Sigmoid colon (tissue), 7 donors: Measurements from ENCODE around the gene GPBP1. TPM values are rescaled to one million over a fixed set of nuclear protein-coding genes. Genes with fewer than 3 reads are reported as not detected.

ENCODE experiments used
- DNase-seq: peaks from one replicate; pipeline ENCODE4 v3.0.0-alpha.2; 2019
- H3K27ac ChIP-seq, 4 donors: fragments of 200-600 bp; sonication (generic); one replicate each; pipeline ENCODE4 v1.5.1; 2016 to 2019; ENCODE audit warnings: mild to moderate bottlenecking in 1 of 4
- H3K27me3 ChIP-seq, 3 donors: fragments of 200-600 bp; sonication (generic); one replicate each; pipeline ENCODE4 v1.5.1; 2019; ENCODE audit warnings: mild to moderate bottlenecking in 1 of 3
- H3K36me3 ChIP-seq, 4 donors: fragments of 200-600 bp; sonication (generic); one replicate each; pipeline ENCODE4 v1.5.1; 2016 to 2019
- H3K4me1 ChIP-seq, 4 donors: fragments of 200-600 bp; sonication (generic); one replicate each; pipeline ENCODE4 v1.5.1; 2017 to 2019
- H3K4me3 ChIP-seq, 4 donors: fragments of 200-600 bp; sonication (generic); one replicate each; pipeline ENCODE4 v1.5.1; 2017 to 2019; ENCODE audit warnings: mild to moderate bottlenecking in 2 of 4, moderate library complexity in 1 of 4
- H3K9me3 ChIP-seq, 4 donors: fragments of 200-600 bp in 3 of 4; sonication (generic) in 3 of 4; one replicate each; pipeline versions ENCODE4 v1.5.1 to v1.6.1; 2013 to 2019
- EP300 ChIP-seq, 4 donors: sonication (generic); formaldehyde crosslinking; IDR thresholded peaks; one replicate each; pipeline ENCODE4 v1.6.1; 2017; ENCODE audit warnings: antibody characterized with exemption in 4 of 4
- POLR2A ChIP-seq, 2 donors: fragments of 450-650 bp; IDR thresholded peaks; one replicate each; pipeline ENCODE4 v1.6.1; 2016; ENCODE audit warnings: antibody characterized with exemption in 2 of 2, mild to moderate bottlenecking in 2 of 2, moderate library complexity in 2 of 2
- POLR2AphosphoS5 ChIP-seq, 4 donors: sonication (generic); formaldehyde crosslinking; IDR thresholded peaks; one replicate each; pipeline ENCODE4 v1.6.1; 2017; ENCODE audit warnings: antibody characterized with exemption in 4 of 4
- WGBS, 2 donors: extraction: QIAGEN DNeasy Blood & Tissue Kit; methylation state at CpG; one replicate each; pipeline ENCODE4 v1.1.7; 2013; 5-methylcytosine and 5-hydroxymethylcytosine counted together
- intact Hi-C: fragments of 100-400 bp; cut with DNase I; formaldehyde crosslinking; loops from one replicate; pipeline ENCODE4 v1.15.1; 2023
- polyA plus RNA-seq, 3 donors: library from polyadenylated mRNA; stranded (reverse); fragments of 200-250 nt; gene quantifications; one replicate each; pipeline ENCODE4 v1.2.3, GENCODE V29; 2013
- total RNA-seq, 4 donors: library from RNA; depleted of rRNA; stranded (reverse); fragments of >200 nt; gene quantifications; one replicate each; pipeline ENCODE4 v1.1.0, GENCODE V29; 2016
- TF ChIP-seq, protein P1 (sequence below), 4 experiments: fragments of 450-650 bp in 3 of 4; fragments of 200-600 bp in 1 of 4; IDR thresholded peaks; one replicate each; pipeline ENCODE4 v1.5.1; 2016 to 2019; ENCODE audit warnings: antibody characterized with exemption in 4 of 4, mild to moderate bottlenecking in 3 of 4, moderate library complexity in 2 of 4
- donor health status: healthy with polysubstance abuse.
- donor health status: Bipolar disorder and iron deficiency.
- donor health status: healthy.

Gene GPBP1, protein sequence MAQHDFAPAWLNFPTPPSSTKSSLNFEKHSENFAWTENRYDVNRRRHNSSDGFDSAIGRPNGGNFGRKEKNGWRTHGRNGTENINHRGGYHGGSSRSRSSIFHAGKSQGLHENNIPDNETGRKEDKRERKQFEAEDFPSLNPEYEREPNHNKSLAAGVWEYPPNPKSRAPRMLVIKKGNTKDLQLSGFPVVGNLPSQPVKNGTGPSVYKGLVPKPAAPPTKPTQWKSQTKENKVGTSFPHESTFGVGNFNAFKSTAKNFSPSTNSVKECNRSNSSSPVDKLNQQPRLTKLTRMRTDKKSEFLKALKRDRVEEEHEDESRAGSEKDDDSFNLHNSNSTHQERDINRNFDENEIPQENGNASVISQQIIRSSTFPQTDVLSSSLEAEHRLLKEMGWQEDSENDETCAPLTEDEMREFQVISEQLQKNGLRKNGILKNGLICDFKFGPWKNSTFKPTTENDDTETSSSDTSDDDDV
- total RNA-seq (10 to 100 TPM; 52.3 to 69.2 (median 59.7) TPM), polyA plus RNA-seq (10 to 100 TPM; 32.4 to 51.6 (median 45.3) TPM)

DNA sequence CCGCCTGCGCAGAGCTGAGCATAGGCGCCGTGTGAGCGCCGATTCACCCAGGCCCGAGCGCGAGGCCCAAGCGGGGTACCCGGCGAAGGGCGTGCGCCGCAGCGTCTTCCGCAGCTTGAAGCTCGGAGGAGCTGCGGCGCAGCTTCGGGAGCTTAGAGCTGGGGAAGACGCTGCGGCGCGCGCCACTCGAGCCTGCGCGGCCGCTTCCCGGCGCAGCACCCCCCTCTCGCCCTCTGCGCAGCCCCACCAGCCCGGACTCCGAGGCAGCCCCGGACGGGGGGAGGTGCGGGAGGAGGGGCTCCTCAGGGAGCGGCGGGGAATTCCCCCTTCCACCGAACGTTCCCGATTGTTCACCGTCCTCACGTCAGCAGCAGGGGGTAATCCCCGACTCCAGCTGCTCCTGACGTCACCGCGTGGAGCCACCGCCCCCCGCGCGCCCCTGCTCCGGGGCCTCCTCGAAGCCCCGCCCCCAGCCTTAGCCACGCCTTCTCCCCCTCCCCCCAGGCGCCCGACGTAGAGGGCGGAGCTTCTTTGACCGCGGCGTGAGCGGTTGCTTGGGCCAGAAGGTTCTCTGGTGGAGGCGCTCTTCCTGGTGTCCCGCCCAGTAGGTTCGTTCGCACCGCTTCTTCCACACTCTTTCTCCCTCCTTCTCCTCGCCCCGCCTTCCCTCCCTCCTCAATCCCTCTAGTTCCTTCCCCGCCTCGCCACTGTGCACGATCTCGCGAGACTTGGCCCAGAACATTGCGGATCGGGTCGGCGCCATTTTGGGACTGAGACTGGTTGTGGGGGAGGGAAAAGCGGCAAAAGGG is at the start of gene GPBP1:
TSS of gene GPBP1 (plus strand) at position 741 of the 809 bp plus-strand sequence. CDS start 40,072 bp downstream, outside the sequence.
- H3K27me3 ChIP-seq: no peaks in the 10 kb centered on the region
- H3K4me3 ChIP-seq: peak within 1 kb of the TSS; percentile 76 to 88 (median 86)
- no peaks in the 10 kb centered on the region for H3K9me3 ChIP-seq
- WGBS, 2 donors: 0% methylated on average over 83 of the region's 83 CpGs
- peak; percentile 100 for DNase-seq
- intact Hi-C loops: loop anchor here (2.0 to 5.0 kb wide), 5 partner anchors 47 to 1179 kb away; partner anchors contain the start of genes IL6ST, MAP3K1, MIER3 and SETD9
- H3K4me1 ChIP-seq: peaks cover 0 to 48% (median 29%) of the 10 kb centered on the region in 4 donors
- peak within 1 kb of the TSS; percentile 95 to 100 (median 98) for H3K27ac ChIP-seq
- TF ChIP-seq EP300 (IDR thresholded peaks at IDR 0.05) (peak in 2 of 4 donors; percentile 93), POLR2AphosphoS5 (IDR thresholded peaks at IDR 0.05) (peak; percentile 83 to 92 (median 86)), POLR2A (IDR thresholded peaks at IDR 0.05) (peak; percentile 66 to 80)
- TF ChIP-seq, protein P1, sequence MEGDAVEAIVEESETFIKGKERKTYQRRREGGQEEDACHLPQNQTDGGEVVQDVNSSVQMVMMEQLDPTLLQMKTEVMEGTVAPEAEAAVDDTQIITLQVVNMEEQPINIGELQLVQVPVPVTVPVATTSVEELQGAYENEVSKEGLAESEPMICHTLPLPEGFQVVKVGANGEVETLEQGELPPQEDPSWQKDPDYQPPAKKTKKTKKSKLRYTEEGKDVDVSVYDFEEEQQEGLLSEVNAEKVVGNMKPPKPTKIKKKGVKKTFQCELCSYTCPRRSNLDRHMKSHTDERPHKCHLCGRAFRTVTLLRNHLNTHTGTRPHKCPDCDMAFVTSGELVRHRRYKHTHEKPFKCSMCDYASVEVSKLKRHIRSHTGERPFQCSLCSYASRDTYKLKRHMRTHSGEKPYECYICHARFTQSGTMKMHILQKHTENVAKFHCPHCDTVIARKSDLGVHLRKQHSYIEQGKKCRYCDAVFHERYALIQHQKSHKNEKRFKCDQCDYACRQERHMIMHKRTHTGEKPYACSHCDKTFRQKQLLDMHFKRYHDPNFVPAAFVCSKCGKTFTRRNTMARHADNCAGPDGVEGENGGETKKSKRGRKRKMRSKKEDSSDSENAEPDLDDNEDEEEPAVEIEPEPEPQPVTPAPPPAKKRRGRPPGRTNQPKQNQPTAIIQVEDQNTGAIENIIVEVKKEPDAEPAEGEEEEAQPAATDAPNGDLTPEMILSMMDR (IDR thresholded peaks at IDR 0.05): no peak
- no peaks in the 10 kb centered on the region for H3K36me3 ChIP-seq

- DNase-seq: no peak
- Histone ChIP-seq H3K9me3 (peaks cover 0 to 5% (median under 1%) of the 10 kb centered on the region in 4 donors), H3K4me1 (no peaks in the 10 kb centered on the region), H3K27ac (no peak overlapping the region), H3K4me3 (no peak overlapping the region), H3K36me3 (no peaks in the 10 kb centered on the region), H3K27me3 (no peaks in the 10 kb centered on the region)
- intact Hi-C loops: no loop called here
- 90 to 92% methylated on average over 3 of the region's 3 CpGs for WGBS, 2 donors
- TF ChIP-seq, protein P1 (IDR thresholded peaks at IDR 0.05): no peak
- no peak for TF ChIP-seq POLR2AphosphoS5 (IDR thresholded peaks at IDR 0.05)
- no peak for TF ChIP-seq POLR2A (IDR thresholded peaks at IDR 0.05)
- no peak for TF ChIP-seq EP300 (IDR thresholded peaks at IDR 0.05)
Measured at GRCh38 chr5:57128325-57128724, 45.5 kb upstream of the GPBP1 start.

DNA sequence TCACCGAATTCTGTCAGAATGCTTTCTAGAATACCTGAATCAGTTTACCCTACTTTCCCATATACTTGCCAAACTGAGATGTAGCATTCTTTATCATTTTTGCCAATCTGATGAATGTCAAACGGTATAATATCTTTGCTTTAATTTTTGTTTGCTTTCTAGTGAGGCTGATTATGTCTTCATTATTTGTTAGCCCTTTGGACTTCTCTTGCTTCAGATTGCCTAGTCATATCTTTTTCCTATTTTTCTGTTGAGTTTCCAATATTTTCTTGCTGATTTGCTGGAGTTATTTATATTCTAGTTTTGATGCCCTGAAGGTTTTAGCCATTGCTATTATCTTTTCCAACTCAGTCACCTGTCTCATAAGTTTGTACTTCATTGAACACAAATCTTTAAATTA is 40.3 kb upstream of the GPBP1 start:
- Histone ChIP-seq H3K27me3 (no peaks in the 10 kb centered on the region), H3K27ac (no peak overlapping the region), H3K4me1 (no peaks in the 10 kb centered on the region), H3K9me3 (no peaks in the 10 kb centered on the region), H3K4me3 (no peak overlapping the region), H3K36me3 (no peaks in the 10 kb centered on the region)
- TF ChIP-seq EP300 (IDR thresholded peaks at IDR 0.05): no peak
- TF ChIP-seq, protein P1 (IDR thresholded peaks at IDR 0.05): no peak
- no peak for TF ChIP-seq POLR2A (IDR thresholded peaks at IDR 0.05)
- no peak for TF ChIP-seq POLR2AphosphoS5 (IDR thresholded peaks at IDR 0.05)
- intact Hi-C loops: no loop called here
- WGBS, 2 donors: 72 to 83% methylated on average over 2 of the region's 2 CpGs
- DNase-seq: no peak

DNA sequence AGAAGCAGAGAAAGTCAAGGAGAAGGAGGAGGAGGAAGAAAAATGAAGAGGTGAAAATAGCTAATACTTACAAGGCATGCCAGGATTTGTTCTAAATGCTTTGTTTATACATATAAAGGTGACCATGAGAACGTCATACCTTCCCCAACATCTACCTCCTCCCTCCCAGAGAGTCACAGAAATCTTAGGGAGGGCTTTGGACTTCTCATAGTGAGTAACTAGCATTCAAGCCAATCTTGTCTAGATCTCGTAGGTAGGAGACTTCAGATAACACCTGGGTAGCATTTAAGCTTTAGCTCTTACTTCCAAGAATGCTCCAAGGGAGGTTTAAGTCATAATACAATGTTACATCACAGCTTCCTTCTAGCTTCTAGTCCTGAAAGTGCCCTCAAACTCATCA is 36.5 kb upstream of the GPBP1 start:
- TF ChIP-seq POLR2AphosphoS5 (IDR thresholded peaks at IDR 0.05): no peak
- no peak for TF ChIP-seq POLR2A (IDR thresholded peaks at IDR 0.05)
- no peak for TF ChIP-seq EP300 (IDR thresholded peaks at IDR 0.05)
- TF ChIP-seq, protein P1 (IDR thresholded peaks at IDR 0.05): no peak
- intact Hi-C loops: loop anchor here (5.0 kb wide), 1 partner anchor 235 kb away; no protein-coding TSS in a partner anchor
- Histone ChIP-seq H3K4me3 (no peak overlapping the region), H3K27ac (no peak overlapping the region), H3K36me3 (no peaks in the 10 kb centered on the region), H3K9me3 (no peaks in the 10 kb centered on the region), H3K4me1 (no peaks in the 10 kb centered on the region), H3K27me3 (no peaks in the 10 kb centered on the region)
- WGBS, 2 donors: 51 to 74% methylated on average over 2 of the region's 2 CpGs
- no peak for DNase-seq
